MM.1S (cell line): ENCODE results near the gene KRTAP10-6.

Experiments
- EZH2 ChIP-seq: fragments of 300-600 bp; sonication (generic); optimal IDR thresholded peaks from 2 replicates; pipeline ENCODE3; 2017; ENCODE audit warnings: low read depth, mild to moderate bottlenecking, antibody characterized with exemption, low read length, mixed read lengths
- EZH2phosphoT487 ChIP-seq: fragments of 300-600 bp; sonication (generic); IDR thresholded peaks from 2 replicates; pipeline ENCODE4 v1.6.1; 2018; ENCODE audit warnings: antibody characterized with exemption, low read length
- TF ChIP-seq, protein P1 (sequence below): fragments of 300-600 bp; sonication (generic); IDR thresholded peaks from 2 replicates; pipeline ENCODE4 v1.5.1; 2016; ENCODE audit warnings: antibody characterized with exemption, low read length, mixed read lengths

GRCh38 chr21:44618504-44618903 lies 26.2 kb upstream of the KRTAP10-6 start:
- TF ChIP-seq, protein P1, sequence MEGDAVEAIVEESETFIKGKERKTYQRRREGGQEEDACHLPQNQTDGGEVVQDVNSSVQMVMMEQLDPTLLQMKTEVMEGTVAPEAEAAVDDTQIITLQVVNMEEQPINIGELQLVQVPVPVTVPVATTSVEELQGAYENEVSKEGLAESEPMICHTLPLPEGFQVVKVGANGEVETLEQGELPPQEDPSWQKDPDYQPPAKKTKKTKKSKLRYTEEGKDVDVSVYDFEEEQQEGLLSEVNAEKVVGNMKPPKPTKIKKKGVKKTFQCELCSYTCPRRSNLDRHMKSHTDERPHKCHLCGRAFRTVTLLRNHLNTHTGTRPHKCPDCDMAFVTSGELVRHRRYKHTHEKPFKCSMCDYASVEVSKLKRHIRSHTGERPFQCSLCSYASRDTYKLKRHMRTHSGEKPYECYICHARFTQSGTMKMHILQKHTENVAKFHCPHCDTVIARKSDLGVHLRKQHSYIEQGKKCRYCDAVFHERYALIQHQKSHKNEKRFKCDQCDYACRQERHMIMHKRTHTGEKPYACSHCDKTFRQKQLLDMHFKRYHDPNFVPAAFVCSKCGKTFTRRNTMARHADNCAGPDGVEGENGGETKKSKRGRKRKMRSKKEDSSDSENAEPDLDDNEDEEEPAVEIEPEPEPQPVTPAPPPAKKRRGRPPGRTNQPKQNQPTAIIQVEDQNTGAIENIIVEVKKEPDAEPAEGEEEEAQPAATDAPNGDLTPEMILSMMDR: peak; percentile 22
- TF ChIP-seq EZH2 (no peak), EZH2phosphoT487 (no peak)
